Fibroblast of lung (primary cell): Measurements from ENCODE around the gene NCBP2. TPM values are rescaled to one million over a fixed set of nuclear protein-coding genes. Genes with fewer than 3 reads are reported as not detected.

Source experiments
- DNase-seq, 2 donors: peaks; one replicate each; pipeline versions ENCODE4 v3.0.0 to v3.0.0-alpha.2; 2010; ENCODE audit warnings: low read depth in 2 of 2
- H2AFZ ChIP-seq: 2 replicates; pipeline ENCODE4 v1.5.1; 2012; ENCODE audit warnings: low read length, control low read depth, inconsistent platforms
- H3K27ac ChIP-seq: 2 replicates; pipeline ENCODE4 v1.5.1; 2011; ENCODE audit warnings: low read length, control low read depth; ENCODE audit not compliant: insufficient read depth
- H3K27me3 ChIP-seq: 2 replicates; pipeline ENCODE4 v1.5.1; 2011; ENCODE audit warnings: mild to moderate bottlenecking, low read length; ENCODE audit not compliant: control insufficient read depth, insufficient read depth
- H3K36me3 ChIP-seq: 2 replicates; pipeline ENCODE4 v1.5.1; 2011; ENCODE audit warnings: low read length; ENCODE audit not compliant: control insufficient read depth, insufficient read depth
- H3K4me1 ChIP-seq: 2 replicates; pipeline ENCODE4 v1.5.1; 2011; ENCODE audit warnings: low read length; ENCODE audit not compliant: control insufficient read depth, insufficient read depth; ENCODE audit errors: extremely low read depth
- H3K4me2 ChIP-seq: 2 replicates; pipeline ENCODE4 v1.5.1; 2011; ENCODE audit warnings: low read length, control low read depth; ENCODE audit not compliant: insufficient read depth; ENCODE audit errors: extremely low read depth
- H3K4me3 ChIP-seq, 4 experiments: fragments of 200-600 bp in 1 of 4; sonication (generic) in 1 of 4; replicated peaks in 1 of 4; 2 replicates each; pipeline ENCODE4 v1.5.1; 2011 to 2016; ENCODE audit warnings: low read length in 4 of 4, low read depth in 3 of 4, mild to moderate bottlenecking in 3 of 4, control low read depth in 2 of 4, inconsistent platforms in 1 of 4, mixed read lengths in 1 of 4; ENCODE audit not compliant: insufficient read depth in 1 of 4; ENCODE audit errors: control extremely low read depth in 1 of 4
- H3K79me2 ChIP-seq: 2 replicates; pipeline ENCODE4 v1.5.1; 2012; ENCODE audit warnings: mild to moderate bottlenecking, low read length, inconsistent platforms; ENCODE audit not compliant: control insufficient read depth, insufficient read depth
- H3K9ac ChIP-seq: 2 replicates; pipeline ENCODE4 v1.5.1; 2011; ENCODE audit warnings: mild to moderate bottlenecking, low read length, control low read depth; ENCODE audit not compliant: insufficient read depth
- H3K9me3 ChIP-seq: 2 replicates; pipeline ENCODE4 v1.5.1; 2012; ENCODE audit warnings: low read depth, low read length; ENCODE audit not compliant: control insufficient read depth, insufficient read depth
- H4K20me1 ChIP-seq: 2 replicates; pipeline ENCODE4 v1.5.1; 2011; ENCODE audit warnings: low read length; ENCODE audit not compliant: control insufficient read depth, insufficient read depth; ENCODE audit errors: extremely low read depth
- EZH2 ChIP-seq: IDR thresholded peaks from 2 replicates; pipeline ENCODE4 v1.5.1; 2012; ENCODE audit warnings: low read length, control low read depth, mild to moderate bottlenecking; ENCODE audit errors: missing control alignments
- polyA plus RNA-seq, 2 donors: library from polyadenylated mRNA; depleted of rRNA in 1 of 2; stranded (reverse) in 1 of 2; unstranded in 1 of 2; fragments of >200 nt; gene quantifications; 2 replicates each; pipeline ENCODE4 v1.2.1, GENCODE V29; 2011 to 2012; ENCODE audit warnings: missing spikeins in 1 of 2
- total RNA-seq: library from RNA; depleted of rRNA; stranded (reverse); fragments of >200 nt; gene quantifications from 2 replicates; pipeline ENCODE4 v1.2.1, GENCODE V29; 2014
- TF ChIP-seq, protein P1 (sequence below), 2 donors: IDR thresholded peaks in 1 of 2; conservative IDR thresholded peaks in 1 of 2; 1 replicate in 1 of 2; 2 replicates in 1 of 2; pipeline ENCODE4 v1.5.1; 2011 to 2012; ENCODE audit warnings: low read length in 2 of 2, control low read depth in 1 of 2, inconsistent platforms in 1 of 2, low read depth in 1 of 2, mild to moderate bottlenecking in 1 of 2

The NCBP2 gene
- total and polyA plus RNA-seq, 2 donors (not counting 1 experiment from before 2014, with no cell fraction given), result 65.2 to 85.9 TPM

DNA sequence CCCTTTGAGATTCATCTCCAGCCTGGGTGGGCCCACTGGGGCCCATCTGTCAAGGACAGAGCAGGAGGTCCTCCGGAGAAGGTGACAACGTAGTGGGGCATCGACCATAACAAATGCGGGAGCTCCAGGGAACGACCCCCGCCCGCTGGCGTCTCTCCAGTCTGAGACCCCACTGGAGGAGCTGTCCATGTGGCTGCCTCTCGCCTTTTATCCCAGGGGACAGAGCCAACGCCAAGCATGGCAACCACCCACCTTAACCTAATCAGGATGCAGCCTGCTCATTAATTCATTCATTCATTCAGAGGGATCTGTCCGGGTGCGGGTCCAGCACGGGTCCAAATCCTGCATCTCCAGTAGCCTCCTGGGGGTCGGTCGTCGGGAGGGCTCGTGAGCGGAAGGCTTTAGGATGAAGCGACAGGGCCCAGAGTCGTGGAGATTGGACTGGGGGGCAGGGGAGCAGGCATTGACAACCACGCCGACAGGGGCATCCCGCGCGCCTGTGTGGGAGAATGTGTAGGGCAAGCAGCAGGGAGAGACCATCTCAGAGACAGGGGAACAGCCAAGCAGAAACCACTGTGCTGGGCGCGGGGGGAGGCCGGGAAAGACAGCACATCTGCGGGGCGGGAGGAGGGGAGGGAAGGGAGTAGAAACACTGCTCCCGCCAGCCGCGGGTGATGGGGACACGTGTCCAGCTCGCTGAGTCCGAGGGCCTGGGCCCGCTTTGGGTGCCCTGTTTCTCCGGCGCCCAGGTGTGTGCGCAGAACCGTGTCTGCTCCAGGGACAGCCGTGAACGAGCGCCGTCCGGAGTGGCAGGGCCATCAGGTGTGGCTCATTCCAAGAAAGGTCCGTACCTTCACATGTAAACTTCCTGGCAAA lies 24.4 kb upstream of the NCBP2 start:
- Histone ChIP-seq H4K20me1 (no peaks in the 10 kb centered on the region), H3K4me2 (no peak overlapping the region), H3K4me3 (no peak overlapping the region), H3K27me3 (no peaks in the 10 kb centered on the region), H2AFZ (no peak overlapping the region), H3K36me3 (no peaks in the 10 kb centered on the region), H3K4me1 (no peaks in the 10 kb centered on the region), H3K79me2 (no peaks in the 10 kb centered on the region), H3K27ac (no peak overlapping the region), H3K9ac (no peak overlapping the region), H3K9me3 (no peaks in the 10 kb centered on the region)
- peak in 1 of 2 donors; percentile 29 for DNase-seq
- TF ChIP-seq, protein P1, sequence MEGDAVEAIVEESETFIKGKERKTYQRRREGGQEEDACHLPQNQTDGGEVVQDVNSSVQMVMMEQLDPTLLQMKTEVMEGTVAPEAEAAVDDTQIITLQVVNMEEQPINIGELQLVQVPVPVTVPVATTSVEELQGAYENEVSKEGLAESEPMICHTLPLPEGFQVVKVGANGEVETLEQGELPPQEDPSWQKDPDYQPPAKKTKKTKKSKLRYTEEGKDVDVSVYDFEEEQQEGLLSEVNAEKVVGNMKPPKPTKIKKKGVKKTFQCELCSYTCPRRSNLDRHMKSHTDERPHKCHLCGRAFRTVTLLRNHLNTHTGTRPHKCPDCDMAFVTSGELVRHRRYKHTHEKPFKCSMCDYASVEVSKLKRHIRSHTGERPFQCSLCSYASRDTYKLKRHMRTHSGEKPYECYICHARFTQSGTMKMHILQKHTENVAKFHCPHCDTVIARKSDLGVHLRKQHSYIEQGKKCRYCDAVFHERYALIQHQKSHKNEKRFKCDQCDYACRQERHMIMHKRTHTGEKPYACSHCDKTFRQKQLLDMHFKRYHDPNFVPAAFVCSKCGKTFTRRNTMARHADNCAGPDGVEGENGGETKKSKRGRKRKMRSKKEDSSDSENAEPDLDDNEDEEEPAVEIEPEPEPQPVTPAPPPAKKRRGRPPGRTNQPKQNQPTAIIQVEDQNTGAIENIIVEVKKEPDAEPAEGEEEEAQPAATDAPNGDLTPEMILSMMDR (conservative IDR thresholded peaks at IDR 0.05 in 1 of 2, IDR thresholded peaks at IDR 0.05 in 1 of 2; ENCODE audit: low read depth in 1 of 2, low read length in 2 of 2), result no peak
- no peak for TF ChIP-seq EZH2

DNA sequence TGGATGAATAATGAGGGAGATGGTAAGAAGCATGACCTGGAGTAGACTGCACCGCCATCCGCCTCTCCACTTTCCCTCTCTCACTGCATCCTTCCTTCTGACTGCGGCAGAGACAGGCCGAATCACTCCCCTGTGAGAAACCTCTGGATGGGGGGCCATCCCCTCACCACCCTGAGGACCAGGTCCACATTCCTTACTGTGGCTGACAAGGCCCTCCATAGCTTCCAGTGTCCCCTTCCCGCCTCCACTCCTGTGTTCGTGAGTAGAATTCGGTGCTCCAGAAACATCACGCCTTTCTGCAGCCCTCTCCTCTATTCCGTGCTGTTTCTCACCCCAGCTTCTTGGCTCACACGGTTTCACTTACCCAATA lies 23.5 kb upstream of the NCBP2 start:
- no peak for DNase-seq
- TF ChIP-seq, protein P1 (conservative IDR thresholded peaks at IDR 0.05 in 1 of 2, IDR thresholded peaks at IDR 0.05 in 1 of 2; ENCODE audit: low read depth in 1 of 2, low read length in 2 of 2), result no peak
- TF ChIP-seq EZH2, result no peak
- Histone ChIP-seq H2AFZ (no peak overlapping the region), H4K20me1 (no peaks in the 10 kb centered on the region), H3K9me3 (no peaks in the 10 kb centered on the region), H3K27ac (no peak overlapping the region), H3K79me2 (no peaks in the 10 kb centered on the region), H3K4me3 (no peak overlapping the region), H3K27me3 (no peaks in the 10 kb centered on the region), H3K36me3 (no peaks in the 10 kb centered on the region), H3K9ac (no peak overlapping the region), H3K4me1 (no peaks in the 10 kb centered on the region), H3K4me2 (no peak overlapping the region)

DNA sequence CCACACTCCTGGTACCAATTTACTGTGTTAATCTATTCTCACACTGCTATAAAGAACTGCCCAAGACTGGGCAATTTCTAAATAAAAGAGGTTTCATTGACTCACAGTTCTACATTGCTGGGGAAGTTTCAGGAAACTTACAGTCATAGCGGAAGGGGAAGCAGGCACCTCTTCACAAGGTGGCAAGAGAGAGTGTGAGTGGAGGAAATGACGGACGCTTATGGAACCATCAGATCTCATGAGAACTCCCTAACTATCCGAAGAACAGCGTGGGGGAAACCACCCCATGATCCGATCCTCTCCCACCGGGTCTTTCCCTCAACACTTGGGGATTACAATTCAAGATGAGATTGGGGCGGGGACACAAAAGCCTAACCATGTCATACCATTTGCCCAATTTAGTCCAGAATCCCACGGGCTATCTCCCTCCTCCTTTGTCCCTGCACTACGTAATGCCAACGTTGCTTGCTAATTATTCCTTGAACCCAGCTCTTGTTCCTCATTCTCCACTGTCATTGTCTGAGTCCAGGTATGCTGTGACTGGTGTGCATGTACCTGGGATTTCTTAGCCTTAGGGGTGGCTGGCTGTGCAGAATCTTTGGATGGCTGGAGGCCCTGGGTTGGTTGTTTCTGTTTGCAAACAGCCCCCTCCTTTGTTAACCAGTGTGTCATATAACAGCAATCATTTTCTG lies 22.9 kb upstream of the NCBP2 start:
- no peaks in the 10 kb centered on the region for H3K79me2 ChIP-seq
- H3K4me3 ChIP-seq, result no peak overlapping the region
- no peaks in the 10 kb centered on the region for H3K27me3 ChIP-seq
- no peaks in the 10 kb centered on the region for H3K9me3 ChIP-seq
- TF ChIP-seq EZH2, result no peak
- TF ChIP-seq, protein P1 (conservative IDR thresholded peaks at IDR 0.05 in 1 of 2, IDR thresholded peaks at IDR 0.05 in 1 of 2; ENCODE audit: low read depth in 1 of 2, low read length in 2 of 2), result no peak
- H4K20me1 ChIP-seq, result no peaks in the 10 kb centered on the region
- no peak overlapping the region for H2AFZ ChIP-seq
- H3K27ac ChIP-seq, result no peak overlapping the region
- no peak overlapping the region for H3K9ac ChIP-seq
- no peak overlapping the region for H3K4me2 ChIP-seq
- H3K4me1 ChIP-seq, result no peaks in the 10 kb centered on the region
- no peaks in the 10 kb centered on the region for H3K36me3 ChIP-seq
- DNase-seq, result no peak
